ENCODE data around the gene MORN1.
A peak's percentile ranks its signal among the peaks of the same experiment; 100 is the strongest.

Gene MORN1

GRCh38 chr1:2302292-2302925, 88.9 kb downstream of the MORN1 start:
- H3K27ac ChIP-seq = peak overlapping the region in 1 of 2 donors; percentile 74
- H3K36me3 ChIP-seq = peaks cover 41 to 54% (median 47%) of the 10 kb centered on the region in 3 donors
- no peak overlapping the region for H3K4me3 ChIP-seq
- no peak for TF ChIP-seq CTCF (IDR thresholded peaks at IDR 0.05)
- DNase-seq = no peak
- intact Hi-C loops (cut with DNase I; ENCODE audit: low total_unique reads) = no loop called here
- peaks cover 13 to 63% (median 54%) of the 10 kb centered on the region in 4 donors for H3K4me1 ChIP-seq
- no peaks in the 10 kb centered on the region for H3K9me3 ChIP-seq
- H3K27me3 ChIP-seq = no peaks in the 10 kb centered on the region

- Histone ChIP-seq H3K36me3 (peaks cover 34 to 53% (median 40%) of the 10 kb centered on the region in 3 donors), H3K9me3 (no peaks in the 10 kb centered on the region), H3K4me3 (peak overlapping the region in 1 of 2 donors; percentile 41), H3K27me3 (no peaks in the 10 kb centered on the region), H3K4me1 (peaks cover 13 to 67% (median 56%) of the 10 kb centered on the region in 4 donors), H3K27ac (peak overlapping the region; percentile 73 to 74)
- no peak for DNase-seq
- TF ChIP-seq CTCF (IDR thresholded peaks at IDR 0.05) = no peak
- intact Hi-C loops (cut with DNase I; ENCODE audit: low total_unique reads) = no loop called here
Measured at GRCh38 chr1:2301607-2302291, 89.6 kb downstream of the MORN1 start.

GRCh38 chr1:2300851-2301606, 90.3 kb downstream of the MORN1 start:
- intact Hi-C loops (cut with DNase I; ENCODE audit: low total_unique reads) = no loop called here
- peaks cover 13 to 68% (median 59%) of the 10 kb centered on the region in 4 donors for H3K4me1 ChIP-seq
- no peaks in the 10 kb centered on the region for H3K9me3 ChIP-seq
- TF ChIP-seq CTCF (IDR thresholded peaks at IDR 0.05) = no peak
- DNase-seq = peak; percentile 90 to 92
- H3K36me3 ChIP-seq = peaks cover 28 to 46% (median 33%) of the 10 kb centered on the region in 3 donors
- no peaks in the 10 kb centered on the region for H3K27me3 ChIP-seq
- H3K4me3 ChIP-seq = peak overlapping the region; percentile 22 to 41
- H3K27ac ChIP-seq = peak overlapping the region; percentile 73 to 74

- TF ChIP-seq CTCF (IDR thresholded peaks at IDR 0.05) = no peak
- H3K4me3 ChIP-seq = peak overlapping the region; percentile 22 to 41
- H3K9me3 ChIP-seq = no peaks in the 10 kb centered on the region
- no peaks in the 10 kb centered on the region for H3K27me3 ChIP-seq
- no peak for DNase-seq
- H3K36me3 ChIP-seq = peaks cover 22 to 37% (median 24%) of the 10 kb centered on the region in 3 donors
- H3K4me1 ChIP-seq = peaks cover 13 to 76% (median 59%) of the 10 kb centered on the region in 4 donors
- intact Hi-C loops (cut with DNase I; ENCODE audit: low total_unique reads) = no loop called here
- H3K27ac ChIP-seq = peak overlapping the region; percentile 73 to 74
Measured at GRCh38 chr1:2300004-2300771, 91.2 kb downstream of the MORN1 start.

GRCh38 chr1:2299131-2299627, 92.2 kb downstream of the MORN1 start:
- no peak for TF ChIP-seq CTCF (IDR thresholded peaks at IDR 0.05)
- peaks cover 12 to 27% (median 14%) of the 10 kb centered on the region in 3 donors for H3K36me3 ChIP-seq
- peak overlapping the region; percentile 73 to 74 for H3K27ac ChIP-seq
- H3K4me1 ChIP-seq = peaks cover 13 to 86% (median 65%) of the 10 kb centered on the region in 4 donors
- peak overlapping the region in 1 of 2 donors; percentile 41 for H3K4me3 ChIP-seq
- peak in 1 of 2 donors; percentile 52 for DNase-seq
- intact Hi-C loops (cut with DNase I; ENCODE audit: low total_unique reads) = no loop called here
- H3K9me3 ChIP-seq = no peaks in the 10 kb centered on the region
- no peaks in the 10 kb centered on the region for H3K27me3 ChIP-seq
